ENCODE data around the gene STK24.

DNA sequence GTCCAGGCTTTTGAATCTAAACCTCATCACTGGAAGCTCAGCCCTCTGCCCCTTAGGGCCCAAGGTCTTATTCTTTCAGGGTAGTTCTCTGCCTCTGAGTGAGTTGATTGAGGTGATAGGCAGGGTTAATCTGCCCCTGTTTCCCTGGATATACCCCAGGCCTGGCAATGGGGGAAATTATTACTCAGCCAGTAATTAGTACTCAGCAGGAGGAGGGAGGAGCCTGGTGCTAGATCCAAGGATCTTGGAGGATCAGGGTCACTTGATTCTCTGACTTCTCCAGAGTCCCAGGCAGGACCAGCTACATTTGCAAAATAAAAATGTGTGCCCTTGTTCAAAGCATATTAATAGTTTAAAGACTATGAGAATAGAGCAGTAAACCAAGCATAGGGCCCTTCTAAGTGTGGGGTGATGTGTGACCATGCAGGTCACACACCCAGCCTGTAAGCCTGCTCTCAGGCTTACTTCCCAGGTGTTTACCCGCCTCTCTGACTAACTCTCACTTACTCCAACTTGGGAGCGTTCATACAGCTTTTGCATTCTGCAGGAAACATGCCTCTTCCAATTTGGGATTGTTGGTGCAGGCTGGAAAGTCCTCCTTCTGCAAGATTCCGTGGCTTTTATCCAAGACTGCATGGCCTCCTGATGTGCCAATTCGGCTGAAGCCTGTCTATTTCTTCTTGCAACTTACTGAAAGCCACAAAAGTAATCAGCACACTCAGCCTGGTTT, 7.9 kb upstream of the STK24 start:
- TF ChIP-seq, protein P1, sequence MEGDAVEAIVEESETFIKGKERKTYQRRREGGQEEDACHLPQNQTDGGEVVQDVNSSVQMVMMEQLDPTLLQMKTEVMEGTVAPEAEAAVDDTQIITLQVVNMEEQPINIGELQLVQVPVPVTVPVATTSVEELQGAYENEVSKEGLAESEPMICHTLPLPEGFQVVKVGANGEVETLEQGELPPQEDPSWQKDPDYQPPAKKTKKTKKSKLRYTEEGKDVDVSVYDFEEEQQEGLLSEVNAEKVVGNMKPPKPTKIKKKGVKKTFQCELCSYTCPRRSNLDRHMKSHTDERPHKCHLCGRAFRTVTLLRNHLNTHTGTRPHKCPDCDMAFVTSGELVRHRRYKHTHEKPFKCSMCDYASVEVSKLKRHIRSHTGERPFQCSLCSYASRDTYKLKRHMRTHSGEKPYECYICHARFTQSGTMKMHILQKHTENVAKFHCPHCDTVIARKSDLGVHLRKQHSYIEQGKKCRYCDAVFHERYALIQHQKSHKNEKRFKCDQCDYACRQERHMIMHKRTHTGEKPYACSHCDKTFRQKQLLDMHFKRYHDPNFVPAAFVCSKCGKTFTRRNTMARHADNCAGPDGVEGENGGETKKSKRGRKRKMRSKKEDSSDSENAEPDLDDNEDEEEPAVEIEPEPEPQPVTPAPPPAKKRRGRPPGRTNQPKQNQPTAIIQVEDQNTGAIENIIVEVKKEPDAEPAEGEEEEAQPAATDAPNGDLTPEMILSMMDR (IDR thresholded peaks at IDR 0.05) = no peak
- no peak for TF ChIP-seq EP300 (IDR thresholded peaks at IDR 0.05)

Measured in tibial nerve (tissue), 4 donors.